Fibroblast of skin of abdomen (primary cell): Measurements from ENCODE around the gene CENPVL3. TPM values are rescaled to one million over a fixed set of nuclear protein-coding genes. Genes with fewer than 3 reads are reported as not detected.
"Not testable (repeated sequence)": the region's sequence is repeated elsewhere in the genome, so short reads cannot be mapped to it uniquely, and the experiment has no call there.

Source experiments
- DNase-seq: peaks from one replicate; pipeline ENCODE4 v3.0.0-alpha.2; 2013
- polyA plus RNA-seq, 2 experiments: library from polyadenylated mRNA; unstranded; fragments of 120-200 nt; gene quantifications; one replicate each; pipeline ENCODE4 v1.2.1, GENCODE V29; 2013; ENCODE audit not compliant: insufficient read length in 2 of 2

CENPVL3 gene
- polyA plus RNA-seq (2013, experiment 1 of 2; ENCODE audit: insufficient read length): not detected
- polyA plus RNA-seq (2013, experiment 2 of 2; ENCODE audit: insufficient read length): not detected

DNA sequence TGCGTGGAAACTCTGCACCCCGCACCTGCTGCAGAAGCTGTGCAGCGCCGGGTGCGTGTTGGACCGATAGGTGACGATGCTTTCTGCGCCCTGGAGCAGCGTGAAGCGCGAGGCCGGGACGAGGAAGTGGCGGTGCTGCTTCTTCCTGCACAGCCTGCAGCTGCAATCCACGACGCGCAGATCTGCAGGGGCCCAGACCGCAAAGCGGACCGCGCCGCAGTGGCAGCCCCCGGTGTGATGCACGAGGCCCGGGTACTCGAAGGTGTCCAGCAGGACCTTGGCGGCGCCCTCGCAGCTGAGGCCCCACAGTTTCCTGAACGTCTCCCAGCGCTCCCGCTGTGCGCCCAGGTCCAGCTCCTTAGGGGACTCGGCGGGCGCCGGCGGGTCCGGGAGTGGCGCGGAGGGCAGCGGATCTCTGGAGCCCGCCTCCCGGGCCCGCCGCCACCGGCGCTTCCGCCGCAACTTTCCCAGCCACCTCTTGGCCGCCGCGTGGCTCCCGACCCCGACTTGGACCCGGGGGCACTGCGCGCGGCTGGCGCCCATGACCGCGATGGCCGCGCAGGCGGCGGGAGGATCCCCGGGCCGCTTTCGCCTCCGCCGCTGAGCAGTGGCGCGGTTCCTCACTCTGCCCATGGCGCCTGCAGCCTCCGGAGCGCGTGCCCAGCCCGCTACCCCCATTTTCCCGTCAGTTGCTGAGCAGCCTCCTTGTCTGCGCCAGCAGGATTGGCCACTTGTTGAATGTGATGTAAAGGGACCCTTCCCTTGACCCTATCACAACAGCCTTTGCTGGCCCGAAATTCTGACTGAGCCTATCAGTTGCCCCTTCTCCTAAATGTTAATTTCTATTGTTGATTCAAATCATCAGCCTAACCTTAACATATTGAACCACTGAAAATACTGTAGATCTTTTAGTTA is at the start of gene CENPVL3:
CENPVL3 (minus strand) TSS at position 672 of the 915 bp plus-strand sequence; CDS start at position 633, 39 bp downstream.
- DNase-seq: not testable (repeated sequence)

DNA sequence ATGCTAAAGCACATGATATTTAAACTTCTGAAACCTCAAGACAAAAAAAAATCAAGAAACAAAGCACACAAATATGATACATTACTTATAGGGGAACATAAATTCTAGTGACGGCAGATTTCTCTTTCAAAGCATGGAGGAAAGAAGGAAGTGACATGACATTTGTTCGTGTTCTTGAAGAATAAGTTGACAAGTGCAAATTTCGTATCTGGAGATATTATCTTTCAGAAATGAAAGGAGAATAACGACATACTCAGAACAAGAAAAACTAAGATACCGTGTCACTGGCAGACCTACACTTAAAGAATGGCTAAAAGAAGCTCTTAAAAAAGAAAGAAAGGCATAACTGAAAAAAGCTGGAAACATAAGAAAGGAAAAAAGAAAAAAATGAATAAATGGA is 47.3 kb upstream of the CENPVL3 start:
- DNase-seq: no peak

DNA sequence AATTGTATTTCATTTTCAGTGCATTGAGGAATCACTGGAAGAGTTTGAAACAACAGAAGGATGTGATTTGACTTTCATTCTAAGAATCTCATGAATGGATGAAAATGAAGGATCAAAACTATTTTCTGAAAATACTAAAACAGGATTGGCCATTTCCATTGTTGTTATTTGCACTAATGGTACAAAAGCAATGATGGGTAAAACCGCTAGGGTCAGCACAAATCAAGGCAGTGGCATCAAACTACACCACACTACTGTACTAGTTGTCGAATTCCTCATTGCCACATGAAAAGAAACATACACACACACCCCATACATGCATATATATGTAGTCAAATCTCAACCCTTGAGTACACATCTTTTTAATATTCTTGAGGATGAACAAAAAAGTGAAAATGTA is 24.7 kb upstream of the CENPVL3 start:
- no peak for DNase-seq

DNA sequence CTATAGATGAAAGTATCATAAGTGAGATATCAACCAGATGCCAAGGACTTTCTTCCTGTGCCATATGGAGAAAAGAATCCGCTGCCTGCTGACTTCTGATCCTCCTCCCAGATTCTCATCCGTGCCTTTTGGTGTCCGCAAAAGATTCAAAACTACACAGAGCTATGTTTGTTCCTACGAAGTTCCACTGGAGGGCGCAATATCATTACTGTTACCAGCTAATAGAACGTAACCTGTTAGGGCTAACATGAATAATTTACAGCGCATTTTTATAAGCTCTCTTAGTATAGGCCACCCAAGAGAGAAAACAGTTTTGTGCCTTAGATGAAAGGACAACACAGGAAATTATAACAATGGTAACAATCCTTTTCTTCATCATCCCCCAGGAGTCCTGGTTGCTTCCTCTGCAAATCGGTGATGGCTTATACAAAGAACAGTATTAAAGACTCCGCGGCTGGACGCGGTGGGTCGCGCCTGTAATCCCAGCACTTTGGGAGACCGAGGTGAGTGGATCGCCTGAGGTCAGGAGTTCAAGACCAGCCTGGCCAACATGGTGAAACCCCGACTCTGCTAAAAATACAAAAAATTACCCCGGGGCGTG is 22.8 kb upstream of the CENPVL3 start:
- DNase-seq: peak; percentile 36

DNA sequence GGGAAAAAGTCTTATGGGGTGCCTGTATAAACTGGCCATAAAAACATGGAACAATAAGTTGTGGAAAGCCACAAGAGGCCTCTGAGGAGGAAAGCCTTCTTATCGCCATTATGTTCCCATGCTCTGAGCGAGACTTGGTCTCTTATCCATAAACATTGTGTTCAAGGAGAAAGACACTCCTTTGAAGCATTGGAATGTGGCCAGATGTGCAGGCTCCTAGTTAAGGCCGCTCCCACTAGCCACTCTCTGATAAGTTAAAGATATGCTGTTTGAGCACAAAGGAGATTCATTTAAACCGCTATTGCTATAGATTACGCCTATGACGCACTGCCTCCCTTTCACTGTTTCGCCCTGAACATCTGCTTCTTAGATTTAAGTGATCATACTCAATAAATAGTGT is 17.8 kb upstream of the CENPVL3 start:
- not testable (repeated sequence) for DNase-seq

DNA sequence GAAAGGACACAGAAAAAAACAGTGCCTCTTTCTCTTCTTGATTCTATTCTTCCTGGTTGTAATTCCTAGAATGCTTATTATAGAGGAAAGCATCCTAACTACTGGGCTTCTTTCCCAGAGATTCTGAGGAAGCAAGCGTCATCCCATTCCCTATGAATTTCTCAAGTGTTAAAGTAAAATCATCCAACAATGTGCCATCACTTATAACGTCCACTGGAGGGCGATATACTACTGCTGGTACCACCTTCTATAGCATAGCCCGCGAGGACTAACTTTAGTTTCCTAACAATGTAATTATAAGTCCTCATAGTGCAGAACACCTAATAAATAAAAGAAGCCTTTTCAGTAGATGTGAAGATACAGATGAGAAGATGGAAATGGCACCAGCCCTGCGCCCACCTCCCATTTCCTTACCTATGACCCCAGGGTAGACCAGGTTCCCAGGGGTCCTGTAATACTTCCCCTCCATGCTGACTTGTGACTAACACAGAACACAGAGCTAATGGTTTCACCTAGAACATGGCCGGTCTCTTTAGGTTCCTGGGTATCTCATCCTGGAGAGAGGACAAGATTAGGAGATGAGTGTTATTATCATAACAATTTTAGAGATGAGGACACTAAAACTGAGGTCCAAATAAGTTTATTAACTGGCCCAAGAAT is 4.2 kb downstream of the CENPVL3 start:
- peak; percentile 36 for DNase-seq

DNA sequence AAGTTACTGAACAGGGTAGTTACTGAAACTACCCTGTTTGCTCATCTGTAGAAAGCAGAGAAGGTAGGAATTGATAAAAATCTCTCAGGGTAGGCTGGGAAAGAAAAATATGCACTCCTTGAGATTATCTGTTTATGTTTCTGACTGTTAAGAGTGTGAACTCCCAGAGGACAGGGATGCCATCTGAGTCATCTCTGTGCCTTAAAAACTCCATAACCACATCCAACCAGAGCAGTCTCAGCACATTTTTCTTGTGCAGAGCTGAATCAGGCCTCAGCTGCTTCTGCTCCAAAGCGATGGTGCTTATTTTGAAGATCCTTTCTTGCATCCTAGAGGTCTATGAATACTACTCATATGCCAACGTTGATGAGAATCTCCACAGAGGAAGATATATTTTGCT is 9.9 kb downstream of the CENPVL3 start:
- peak; percentile 4 for DNase-seq

DNA sequence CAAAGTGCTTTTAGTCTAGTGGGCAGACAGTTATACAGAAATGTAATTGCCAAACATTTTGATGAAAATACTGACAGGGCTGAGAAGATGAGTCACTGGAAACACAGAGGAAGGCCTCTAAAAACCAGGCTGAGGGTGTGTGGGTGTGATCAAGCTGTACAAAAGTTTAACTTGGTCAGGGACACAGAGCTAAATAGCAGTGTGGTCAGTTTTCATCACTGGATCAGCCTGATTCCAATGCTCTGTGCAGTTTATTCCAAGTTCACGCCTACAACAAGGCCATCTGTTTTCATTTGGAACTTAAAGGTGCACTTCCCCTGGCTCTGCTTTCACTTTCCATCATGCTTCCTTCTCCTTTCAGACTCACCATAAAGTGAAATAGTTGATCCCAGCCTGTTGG is 10.6 kb downstream of the CENPVL3 start:
- peak; percentile 8 for DNase-seq

DNA sequence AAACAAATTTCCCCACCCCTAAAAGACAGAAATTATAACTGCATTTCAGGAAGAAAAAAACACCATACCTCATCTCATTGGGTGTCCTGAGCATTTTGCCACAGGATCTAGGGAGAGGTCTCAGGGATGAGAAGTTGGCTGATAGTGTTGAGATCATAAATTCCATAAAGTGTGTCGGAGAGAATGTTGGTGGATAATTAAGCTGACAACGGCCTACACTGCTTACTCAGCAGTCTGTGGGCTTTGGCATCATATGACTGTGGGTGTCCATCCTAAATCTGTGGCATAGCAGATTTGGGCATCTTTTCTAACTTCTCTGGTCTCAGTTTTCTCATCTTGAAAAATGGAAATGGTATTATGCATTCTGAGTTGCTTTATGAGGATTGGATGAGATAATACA is 12.3 kb downstream of the CENPVL3 start:
- DNase-seq: no peak

DNA sequence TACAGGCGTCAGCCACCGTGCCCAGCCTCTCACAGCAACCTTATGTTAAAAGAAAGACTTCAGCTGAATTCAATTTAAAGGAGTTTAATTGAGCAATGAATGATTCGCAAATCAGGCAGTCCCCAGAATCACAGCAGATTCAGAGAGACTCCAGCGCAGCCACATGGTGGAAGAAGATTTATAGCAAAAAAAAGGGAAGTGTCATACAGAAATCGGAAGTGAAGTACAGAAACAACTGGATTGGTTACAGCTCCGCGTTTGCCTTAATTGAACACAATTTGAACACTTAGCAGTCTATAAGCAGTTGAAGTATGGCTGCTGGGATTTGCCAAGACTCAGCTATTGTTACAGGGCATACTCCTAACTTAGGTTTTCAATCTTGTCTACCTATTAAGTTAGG is 19.8 kb downstream of the CENPVL3 start:
- DNase-seq: no peak

DNA sequence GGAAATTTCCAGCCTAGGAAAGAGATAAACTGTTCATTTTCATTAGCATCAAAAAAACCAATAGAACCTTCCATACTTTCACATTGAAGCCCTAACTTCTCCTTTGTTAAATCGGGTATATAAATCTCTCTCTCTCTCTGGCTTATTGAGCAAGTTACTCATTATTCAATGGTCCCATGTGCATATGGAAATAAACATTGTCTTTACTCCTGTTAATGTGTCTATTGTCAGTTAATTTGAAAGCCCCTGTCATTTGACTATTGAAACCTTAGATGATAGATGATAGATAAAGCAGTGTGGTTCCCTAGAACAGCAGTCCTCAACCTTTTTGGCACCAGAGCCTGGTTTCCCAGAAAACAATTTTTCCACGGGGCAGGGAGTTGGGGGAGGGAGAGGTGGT is 46.8 kb downstream of the CENPVL3 start:
- no peak for DNase-seq

DNA sequence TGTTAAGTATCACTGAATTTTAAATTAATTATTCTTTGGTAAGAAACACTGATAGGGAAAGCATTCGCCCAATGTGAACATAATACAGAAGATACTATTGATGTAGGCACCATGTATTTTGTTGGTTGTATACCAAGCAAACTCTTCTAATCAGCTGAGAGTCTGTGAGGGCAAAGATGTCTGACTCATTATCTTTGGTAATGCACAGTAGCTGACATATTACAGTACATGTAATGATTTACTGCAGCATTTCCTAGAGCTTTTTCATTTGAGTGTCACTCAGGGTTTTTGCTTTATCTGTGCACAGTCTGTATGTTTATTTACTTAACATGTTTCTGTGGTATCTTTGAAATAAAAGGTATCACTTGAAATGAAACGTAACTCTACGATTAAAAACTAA is 49.2 kb downstream of the CENPVL3 start:
- DNase-seq: no peak

DNA sequence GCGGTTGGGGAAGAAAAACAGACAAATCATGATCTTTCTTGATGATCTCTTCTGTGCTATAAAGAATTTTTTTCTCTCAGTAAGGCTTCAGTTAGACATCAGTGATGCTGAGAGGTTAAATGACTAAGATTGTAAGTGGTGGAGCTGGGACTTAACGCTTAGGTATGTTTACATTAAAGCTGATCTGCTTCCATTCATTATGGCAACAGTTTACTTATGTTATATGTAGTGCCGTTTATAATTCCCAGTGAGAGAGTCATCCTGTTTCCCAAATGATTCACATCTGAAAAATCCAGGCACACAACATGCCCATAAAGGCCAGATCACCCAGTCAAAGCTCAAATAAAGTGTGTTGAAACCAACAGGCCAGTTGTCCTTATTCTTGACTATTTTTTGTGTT is 50.1 kb downstream of the CENPVL3 start:
- peak; percentile 36 for DNase-seq
